ENCODE measurements around the gene NTM.

Gene NTM

GRCh38 chr11:132184079-132184478 lies 813.7 kb downstream of the NTM start:
- no peaks in the 10 kb centered on the region for H3K27me3 ChIP-seq (ENCODE audit: insufficient read depth, poor library complexity, severe bottlenecking)
- ATAC-seq (ENCODE audit: low read depth) (no peak), DNase-seq (ENCODE audit: low spot score) (no peak)
- no peak for TF ChIP-seq CTCF (IDR thresholded peaks at IDR 0.05; ENCODE audit: poor library complexity, severe bottlenecking)
- H3K4me3 ChIP-seq (ENCODE audit: severe bottlenecking): no peak overlapping the region
- H3K27ac ChIP-seq (ENCODE audit: poor library complexity, severe bottlenecking): no peak overlapping the region
- no peaks in the 10 kb centered on the region for H3K9me3 ChIP-seq (ENCODE audit: severe bottlenecking)
- no peaks in the 10 kb centered on the region for H3K4me1 ChIP-seq (ENCODE audit: insufficient read depth, poor library complexity, severe bottlenecking)
- H3K36me3 ChIP-seq (ENCODE audit: low read depth): no peaks in the 10 kb centered on the region

- Histone ChIP-seq H3K4me3 (ENCODE audit: severe bottlenecking) (no peak overlapping the region), H3K4me1 (ENCODE audit: insufficient read depth, poor library complexity, severe bottlenecking) (no peaks in the 10 kb centered on the region), H3K36me3 (ENCODE audit: low read depth) (no peaks in the 10 kb centered on the region), H3K9me3 (ENCODE audit: severe bottlenecking) (no peaks in the 10 kb centered on the region), H3K27me3 (ENCODE audit: insufficient read depth, poor library complexity, severe bottlenecking) (no peaks in the 10 kb centered on the region), H3K27ac (ENCODE audit: poor library complexity, severe bottlenecking) (no peak overlapping the region)
- DNase-seq (ENCODE audit: low spot score) (no peak), ATAC-seq (ENCODE audit: low read depth) (no peak)
- no peak for TF ChIP-seq CTCF (IDR thresholded peaks at IDR 0.05; ENCODE audit: poor library complexity, severe bottlenecking)
Observed at GRCh38 chr11:132185726-132186592, 815.5 kb downstream of the NTM start.

GRCh38 chr11:132186699-132187098 lies 816.3 kb downstream of the NTM start:
- H3K4me1 ChIP-seq (ENCODE audit: insufficient read depth, poor library complexity, severe bottlenecking): no peaks in the 10 kb centered on the region
- no peak overlapping the region for H3K27ac ChIP-seq (ENCODE audit: poor library complexity, severe bottlenecking)
- no peaks in the 10 kb centered on the region for H3K9me3 ChIP-seq (ENCODE audit: severe bottlenecking)
- no peak overlapping the region for H3K4me3 ChIP-seq (ENCODE audit: severe bottlenecking)
- peak; percentile 14 for TF ChIP-seq CTCF (IDR thresholded peaks at IDR 0.05; ENCODE audit: poor library complexity, severe bottlenecking)
- no peaks in the 10 kb centered on the region for H3K27me3 ChIP-seq (ENCODE audit: insufficient read depth, poor library complexity, severe bottlenecking)
- H3K36me3 ChIP-seq (ENCODE audit: low read depth): no peaks in the 10 kb centered on the region
- DNase-seq (ENCODE audit: low spot score) (no peak), ATAC-seq (ENCODE audit: low read depth) (no peak)

DNA sequence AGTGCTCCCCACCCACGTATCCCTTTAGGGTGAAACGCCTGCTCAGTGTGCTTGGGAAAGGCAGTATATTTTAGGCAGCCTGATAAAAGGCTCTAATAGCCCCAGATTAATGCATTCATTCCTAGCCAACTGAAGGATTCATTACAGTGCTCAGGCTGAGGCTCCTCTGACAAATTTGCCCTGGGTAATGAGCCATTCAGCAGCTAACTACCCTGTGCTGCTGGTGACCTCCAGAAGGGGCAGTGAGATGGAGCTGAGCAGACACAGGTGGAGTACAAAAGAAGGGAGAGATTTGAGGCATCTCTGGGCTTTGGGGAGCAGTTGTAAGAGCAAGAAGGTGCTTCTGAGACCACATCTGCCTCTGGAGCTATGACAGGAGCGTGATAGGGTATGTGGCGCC lies 817.0 kb downstream of the NTM start:
- H3K4me3 ChIP-seq (ENCODE audit: severe bottlenecking): no peak overlapping the region
- ATAC-seq (ENCODE audit: low read depth): no peak
- no peak for TF ChIP-seq CTCF (IDR thresholded peaks at IDR 0.05; ENCODE audit: poor library complexity, severe bottlenecking)
- H3K9me3 ChIP-seq (ENCODE audit: severe bottlenecking): no peaks in the 10 kb centered on the region
- no peak overlapping the region for H3K27ac ChIP-seq (ENCODE audit: poor library complexity, severe bottlenecking)
- no peaks in the 10 kb centered on the region for H3K27me3 ChIP-seq (ENCODE audit: insufficient read depth, poor library complexity, severe bottlenecking)
- no peaks in the 10 kb centered on the region for H3K36me3 ChIP-seq (ENCODE audit: low read depth)
- no peak for DNase-seq (ENCODE audit: low spot score)
- H3K4me1 ChIP-seq (ENCODE audit: insufficient read depth, poor library complexity, severe bottlenecking): no peaks in the 10 kb centered on the region

DNA sequence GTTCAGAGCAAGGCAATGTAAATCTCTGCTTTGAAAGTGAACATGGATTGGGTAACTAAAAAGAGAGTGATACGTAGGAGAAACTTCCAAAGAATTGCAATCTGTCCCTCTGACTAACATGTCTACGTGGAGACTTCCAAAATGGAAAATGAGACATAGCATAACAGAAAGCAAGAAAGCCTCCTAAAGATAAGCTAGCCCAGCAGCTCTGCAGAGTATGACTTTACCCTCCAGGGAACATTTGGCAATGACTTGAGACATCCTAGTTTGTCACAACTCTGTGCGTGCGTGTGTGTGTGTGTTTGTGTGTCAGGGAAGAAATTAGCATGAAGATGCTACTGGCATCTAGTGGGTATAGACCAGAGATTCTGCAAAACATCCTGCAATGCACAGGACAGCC lies 817.4 kb downstream of the NTM start:
- H3K27me3 ChIP-seq (ENCODE audit: insufficient read depth, poor library complexity, severe bottlenecking): no peaks in the 10 kb centered on the region
- DNase-seq (ENCODE audit: low spot score) (no peak), ATAC-seq (ENCODE audit: low read depth) (no peak)
- TF ChIP-seq CTCF (IDR thresholded peaks at IDR 0.05; ENCODE audit: poor library complexity, severe bottlenecking): no peak
- no peaks in the 10 kb centered on the region for H3K36me3 ChIP-seq (ENCODE audit: low read depth)
- H3K4me3 ChIP-seq (ENCODE audit: severe bottlenecking): no peak overlapping the region
- no peaks in the 10 kb centered on the region for H3K4me1 ChIP-seq (ENCODE audit: insufficient read depth, poor library complexity, severe bottlenecking)
- H3K9me3 ChIP-seq (ENCODE audit: severe bottlenecking): no peaks in the 10 kb centered on the region
- no peak overlapping the region for H3K27ac ChIP-seq (ENCODE audit: poor library complexity, severe bottlenecking)
